ENCODE measurements around the gene DNAJB4. TPM values are rescaled to one million over a fixed set of nuclear protein-coding genes. Genes with fewer than 3 reads are reported as not detected.
A peak's percentile ranks its signal among the peaks of the same experiment; 100 is the strongest.

The DNAJB4 gene
- total and polyA plus RNA-seq, 7 donors = 7.8 to 41.7 (median 29.6) TPM

DNA sequence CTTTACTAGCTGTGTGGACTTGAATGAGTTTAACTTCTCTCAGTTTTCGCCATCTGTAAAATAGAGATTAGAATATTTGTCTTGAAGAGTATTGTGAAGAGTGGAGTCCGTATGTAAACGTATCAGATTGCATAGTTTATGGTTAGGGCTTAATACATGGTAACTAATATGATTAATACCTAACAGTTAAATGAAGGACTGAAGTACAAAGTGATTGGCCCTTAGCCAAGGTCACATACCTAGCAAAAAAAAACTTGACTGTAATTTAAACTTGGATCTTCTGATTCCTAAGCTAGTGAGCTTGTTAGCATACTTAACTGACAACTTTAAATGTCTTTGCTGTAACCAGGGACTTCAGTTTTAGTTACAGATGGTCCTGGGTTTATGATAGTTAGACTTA is 42.9 kb downstream of the DNAJB4 start:
- no peak overlapping the region for H3K4me3 ChIP-seq
- peak overlapping the region in 1 of 4 donors; percentile 81 for H3K27ac ChIP-seq

DNA sequence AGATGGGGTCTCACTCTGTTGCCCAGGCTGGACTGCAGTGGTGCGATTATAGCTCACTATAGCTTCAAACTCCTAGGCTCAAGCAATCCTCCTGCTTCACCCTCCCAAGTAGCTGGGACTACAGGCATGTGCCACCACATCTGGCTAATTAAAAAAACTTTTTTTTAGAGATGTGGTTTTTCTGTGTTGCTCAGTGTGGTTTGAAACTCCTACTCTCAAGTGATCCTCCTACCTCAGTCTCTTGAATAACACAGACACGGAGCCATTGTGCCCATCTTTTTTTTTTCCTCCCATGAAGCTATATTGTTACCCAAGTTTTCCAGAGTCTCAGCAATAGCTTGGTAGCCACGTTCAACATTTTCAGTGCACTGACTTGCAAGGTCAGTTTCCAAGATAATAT is 43.7 kb downstream of the DNAJB4 start:
- WGBS, 2 donors = 62 to 70% methylated on average over 3 of the region's 3 CpGs
- TF ChIP-seq EP300 (IDR thresholded peaks at IDR 0.05) (no peak), POLR2A (IDR thresholded peaks at IDR 0.05) (no peak), POLR2AphosphoS5 (IDR thresholded peaks at IDR 0.05) (no peak)
- TF ChIP-seq, protein P1, sequence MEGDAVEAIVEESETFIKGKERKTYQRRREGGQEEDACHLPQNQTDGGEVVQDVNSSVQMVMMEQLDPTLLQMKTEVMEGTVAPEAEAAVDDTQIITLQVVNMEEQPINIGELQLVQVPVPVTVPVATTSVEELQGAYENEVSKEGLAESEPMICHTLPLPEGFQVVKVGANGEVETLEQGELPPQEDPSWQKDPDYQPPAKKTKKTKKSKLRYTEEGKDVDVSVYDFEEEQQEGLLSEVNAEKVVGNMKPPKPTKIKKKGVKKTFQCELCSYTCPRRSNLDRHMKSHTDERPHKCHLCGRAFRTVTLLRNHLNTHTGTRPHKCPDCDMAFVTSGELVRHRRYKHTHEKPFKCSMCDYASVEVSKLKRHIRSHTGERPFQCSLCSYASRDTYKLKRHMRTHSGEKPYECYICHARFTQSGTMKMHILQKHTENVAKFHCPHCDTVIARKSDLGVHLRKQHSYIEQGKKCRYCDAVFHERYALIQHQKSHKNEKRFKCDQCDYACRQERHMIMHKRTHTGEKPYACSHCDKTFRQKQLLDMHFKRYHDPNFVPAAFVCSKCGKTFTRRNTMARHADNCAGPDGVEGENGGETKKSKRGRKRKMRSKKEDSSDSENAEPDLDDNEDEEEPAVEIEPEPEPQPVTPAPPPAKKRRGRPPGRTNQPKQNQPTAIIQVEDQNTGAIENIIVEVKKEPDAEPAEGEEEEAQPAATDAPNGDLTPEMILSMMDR (IDR thresholded peaks at IDR 0.05) = no peak
- no peaks in the 10 kb centered on the region for H3K36me3 ChIP-seq
- DNase-seq = no peak
- no peaks in the 10 kb centered on the region for H3K9me3 ChIP-seq
- peaks cover 0 to 18% (median 8%) of the 10 kb centered on the region in 4 donors for H3K4me1 ChIP-seq
- H3K4me3 ChIP-seq = no peak overlapping the region
- H3K27ac ChIP-seq = peak overlapping the region in 1 of 4 donors; percentile 81
- peaks cover 3 to 36% (median 12%) of the 10 kb centered on the region in 3 donors for H3K27me3 ChIP-seq
- intact Hi-C loops (cut with DNase I) = no loop called here

More for the DNA sequence above, 42.9 kb downstream of the DNAJB4 start:
- Histone ChIP-seq H3K4me1 (peaks cover 0 to 18% (median 8%) of the 10 kb centered on the region in 4 donors), H3K9me3 (no peaks in the 10 kb centered on the region), H3K27me3 (peaks cover 3 to 36% (median 12%) of the 10 kb centered on the region in 3 donors), H3K36me3 (no peaks in the 10 kb centered on the region)
- DNase-seq = no peak
- intact Hi-C loops (cut with DNase I) = no loop called here
- TF ChIP-seq, protein P1 (IDR thresholded peaks at IDR 0.05) = no peak
- TF ChIP-seq POLR2AphosphoS5 (IDR thresholded peaks at IDR 0.05) (no peak), EP300 (IDR thresholded peaks at IDR 0.05) (no peak), POLR2A (IDR thresholded peaks at IDR 0.05) (no peak)
- 17 to 64% methylated on average over 3 of the region's 3 CpGs for WGBS, 2 donors

DNA sequence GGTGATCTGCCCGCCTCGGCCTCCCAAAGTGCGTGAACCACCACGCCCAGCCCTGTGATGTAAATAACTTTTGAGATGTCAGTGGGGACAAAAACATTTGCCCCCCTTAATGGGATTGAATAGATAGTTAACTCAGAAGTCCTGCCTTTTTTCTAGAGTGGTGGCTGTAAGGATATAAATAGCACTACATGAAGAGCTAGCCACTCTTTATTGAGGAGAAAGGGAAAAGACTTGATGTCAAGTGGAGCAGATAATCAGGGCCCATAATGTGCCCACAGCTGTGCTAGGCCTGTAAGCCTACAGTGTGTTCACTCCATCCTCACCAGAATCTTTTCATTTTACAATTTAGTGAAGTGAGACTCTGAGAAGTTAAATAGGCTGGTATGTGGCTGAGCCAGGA is 44.7 kb downstream of the DNAJB4 start:
- no peaks in the 10 kb centered on the region for H3K9me3 ChIP-seq
- WGBS, 2 donors = 90 to 96% methylated on average over 4 of the region's 4 CpGs
- no peaks in the 10 kb centered on the region for H3K36me3 ChIP-seq
- H3K4me3 ChIP-seq = no peak overlapping the region
- H3K27me3 ChIP-seq = peaks cover 3 to 36% (median 12%) of the 10 kb centered on the region in 3 donors
- intact Hi-C loops (cut with DNase I) = no loop called here
- TF ChIP-seq POLR2A (IDR thresholded peaks at IDR 0.05) = no peak
- TF ChIP-seq EP300 (IDR thresholded peaks at IDR 0.05) = no peak
- no peak for TF ChIP-seq POLR2AphosphoS5 (IDR thresholded peaks at IDR 0.05)
- TF ChIP-seq, protein P1 (IDR thresholded peaks at IDR 0.05) = no peak
- H3K27ac ChIP-seq = no peak overlapping the region
- peaks cover 0 to 18% (median 8%) of the 10 kb centered on the region in 4 donors for H3K4me1 ChIP-seq
- no peak for DNase-seq

DNA sequence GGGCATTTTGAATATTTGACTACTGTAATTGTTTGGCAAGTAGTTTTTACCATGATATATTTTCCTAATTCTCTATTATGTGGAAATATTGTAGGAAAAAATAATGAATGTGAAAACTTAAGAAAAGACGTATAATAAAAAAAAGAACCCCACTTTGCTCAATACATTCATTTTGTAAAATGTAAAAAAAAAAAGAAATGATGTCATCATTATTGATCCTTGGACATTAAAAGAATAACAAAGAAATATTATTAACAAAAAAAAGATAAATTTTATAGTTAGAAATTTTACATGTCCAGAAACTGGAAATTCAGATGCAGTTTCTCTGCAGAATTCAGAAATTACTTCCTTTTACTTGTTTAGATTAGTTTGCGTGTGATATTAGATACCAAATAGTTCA is 46.3 kb downstream of the DNAJB4 start:
- H3K36me3 ChIP-seq = no peaks in the 10 kb centered on the region
- H3K4me1 ChIP-seq = peaks cover 0 to 11% (median 4%) of the 10 kb centered on the region in 4 donors
- intact Hi-C loops (cut with DNase I) = no loop called here
- no peak overlapping the region for H3K4me3 ChIP-seq
- DNase-seq = no peak
- TF ChIP-seq EP300 (IDR thresholded peaks at IDR 0.05) (no peak), POLR2A (IDR thresholded peaks at IDR 0.05) (no peak), POLR2AphosphoS5 (IDR thresholded peaks at IDR 0.05) (no peak)
- TF ChIP-seq, protein P1 (IDR thresholded peaks at IDR 0.05) = no peak
- no peaks in the 10 kb centered on the region for H3K9me3 ChIP-seq
- peaks cover 0 to 20% (median 12%) of the 10 kb centered on the region in 3 donors for H3K27me3 ChIP-seq
- no peak overlapping the region for H3K27ac ChIP-seq
- 98 to 99% methylated on average over 2 of the region's 2 CpGs for WGBS, 2 donors
